Measurements from ENCODE around the gene LAMA2.

DNA sequence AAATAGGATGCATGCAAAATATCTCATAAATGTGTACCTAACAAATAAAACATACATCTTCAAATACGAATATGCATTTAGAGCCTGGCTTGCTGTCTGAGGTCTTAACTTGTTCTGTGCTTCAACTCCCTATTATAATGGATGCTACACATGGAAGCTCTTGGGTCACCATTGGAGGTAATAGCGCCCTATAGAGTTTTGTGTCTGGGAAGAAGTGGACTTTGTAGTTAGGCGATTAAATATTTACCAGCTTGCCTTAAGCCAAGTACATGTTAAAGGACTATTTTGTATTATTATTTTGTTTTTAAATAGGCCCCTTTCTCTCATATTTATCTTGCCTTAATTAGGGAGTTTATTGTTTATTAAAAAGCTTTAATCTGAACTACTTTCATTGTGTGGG is 107.4 kb downstream of the LAMA2 start:
- TF ChIP-seq, protein P1, sequence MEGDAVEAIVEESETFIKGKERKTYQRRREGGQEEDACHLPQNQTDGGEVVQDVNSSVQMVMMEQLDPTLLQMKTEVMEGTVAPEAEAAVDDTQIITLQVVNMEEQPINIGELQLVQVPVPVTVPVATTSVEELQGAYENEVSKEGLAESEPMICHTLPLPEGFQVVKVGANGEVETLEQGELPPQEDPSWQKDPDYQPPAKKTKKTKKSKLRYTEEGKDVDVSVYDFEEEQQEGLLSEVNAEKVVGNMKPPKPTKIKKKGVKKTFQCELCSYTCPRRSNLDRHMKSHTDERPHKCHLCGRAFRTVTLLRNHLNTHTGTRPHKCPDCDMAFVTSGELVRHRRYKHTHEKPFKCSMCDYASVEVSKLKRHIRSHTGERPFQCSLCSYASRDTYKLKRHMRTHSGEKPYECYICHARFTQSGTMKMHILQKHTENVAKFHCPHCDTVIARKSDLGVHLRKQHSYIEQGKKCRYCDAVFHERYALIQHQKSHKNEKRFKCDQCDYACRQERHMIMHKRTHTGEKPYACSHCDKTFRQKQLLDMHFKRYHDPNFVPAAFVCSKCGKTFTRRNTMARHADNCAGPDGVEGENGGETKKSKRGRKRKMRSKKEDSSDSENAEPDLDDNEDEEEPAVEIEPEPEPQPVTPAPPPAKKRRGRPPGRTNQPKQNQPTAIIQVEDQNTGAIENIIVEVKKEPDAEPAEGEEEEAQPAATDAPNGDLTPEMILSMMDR (IDR thresholded peaks at IDR 0.05) = no peak
- TF ChIP-seq POLR2AphosphoS5 (IDR thresholded peaks at IDR 0.05) (no peak), EP300 (IDR thresholded peaks at IDR 0.05) (no peak), POLR2A (IDR thresholded peaks at IDR 0.05) (no peak)

Measured in suprapubic skin (tissue), 4 donors.